HG03064 (cell line): Measurements from ENCODE around the gene USH1C.

Experiments
- ATAC-seq: cut with Tn5 transposase; IDR thresholded peaks from one replicate; pipeline ENCODE4 v1.9.1; 2021; ENCODE audit warnings: low read depth; ENCODE audit not compliant: unreplicated experiment

Gene USH1C

GRCh38 chr11:17550450-17551346 lies 6.5 kb upstream of the USH1C start:
- no peak for ATAC-seq

GRCh38 chr11:17548444-17548843 lies 4.2 kb upstream of the USH1C start:
- ATAC-seq = no peak

GRCh38 chr11:17547932-17548331 lies 3.7 kb upstream of the USH1C start:
- no peak for ATAC-seq

DNA sequence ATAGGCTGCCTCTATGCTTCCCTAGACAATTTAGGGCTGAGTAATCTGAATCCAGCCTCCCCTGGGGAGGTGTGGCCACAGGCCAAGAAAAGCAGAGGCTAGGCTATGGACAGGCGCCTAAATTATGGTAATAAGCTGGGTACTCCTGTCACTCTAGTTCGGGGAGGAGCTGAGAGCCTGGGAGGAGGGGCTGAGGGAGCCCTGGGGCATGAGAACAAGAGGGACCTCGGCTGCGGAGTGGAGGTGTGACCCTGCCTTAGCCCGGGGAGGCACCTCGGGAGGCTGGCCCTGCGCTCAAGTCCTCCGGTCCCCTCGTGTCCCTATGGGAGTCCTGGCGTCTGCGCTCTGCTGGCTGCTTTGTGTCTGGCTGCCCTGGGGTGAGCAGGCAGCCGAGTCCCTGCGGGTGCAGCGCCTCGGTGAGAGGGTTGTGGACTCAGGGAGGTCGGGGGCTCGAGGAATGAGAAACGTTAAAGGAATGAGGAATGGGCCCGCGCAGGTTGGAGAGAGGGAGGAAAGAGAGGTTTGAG lies 2.9 kb upstream of the USH1C start, which contains the start of gene OTOG:
OTOG (plus strand) TSS at position 209 of the 527 bp plus-strand sequence; CDS start at position 323, 114 bp downstream.
- ATAC-seq = no peak

GRCh38 chr11:17546240-17546639 lies 2.0 kb upstream of the USH1C start:
- no peak for ATAC-seq

- no peak for ATAC-seq
Observed at GRCh38 chr11:17543574-17544180, 539 bp downstream of the USH1C start.

GRCh38 chr11:17543041-17543440 lies 1.2 kb downstream of the USH1C start:
- no peak for ATAC-seq

- no peak for ATAC-seq
Observed at GRCh38 chr11:17542249-17542648, 2.0 kb downstream of the USH1C start.

GRCh38 chr11:17541330-17541885 lies 2.8 kb downstream of the USH1C start:
- no peak for ATAC-seq

DNA sequence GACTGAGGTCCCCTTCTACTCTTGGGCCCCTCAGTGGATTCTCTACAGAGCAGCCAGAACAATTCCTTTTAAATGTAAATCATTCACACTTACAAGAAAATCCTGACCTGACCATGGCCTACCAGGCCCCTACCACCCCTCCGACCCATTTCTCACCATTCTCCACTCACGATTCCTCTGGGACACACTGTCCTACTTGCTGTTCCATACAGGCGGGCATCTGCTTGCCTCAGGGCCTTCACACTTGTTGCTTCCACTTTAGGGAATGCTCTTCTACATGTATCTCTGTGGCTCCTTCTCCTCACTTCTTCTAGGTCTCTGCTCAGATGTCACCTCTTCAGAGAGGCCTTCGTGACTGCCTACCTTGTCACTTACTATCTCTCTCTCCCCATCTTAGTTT lies 3.4 kb downstream of the USH1C start:
- no peak for ATAC-seq

- ATAC-seq = no peak
Observed at GRCh38 chr11:17538731-17539130, 5.5 kb downstream of the USH1C start.

GRCh38 chr11:17538054-17538453 lies 6.2 kb downstream of the USH1C start:
- ATAC-seq = no peak

GRCh38 chr11:17537261-17537660 lies 7.0 kb downstream of the USH1C start:
- ATAC-seq = no peak

- ATAC-seq = no peak
Observed at GRCh38 chr11:17535488-17535887, 8.7 kb downstream of the USH1C start.

GRCh38 chr11:17533778-17534415 lies 10.3 kb downstream of the USH1C start:
- no peak for ATAC-seq

DNA sequence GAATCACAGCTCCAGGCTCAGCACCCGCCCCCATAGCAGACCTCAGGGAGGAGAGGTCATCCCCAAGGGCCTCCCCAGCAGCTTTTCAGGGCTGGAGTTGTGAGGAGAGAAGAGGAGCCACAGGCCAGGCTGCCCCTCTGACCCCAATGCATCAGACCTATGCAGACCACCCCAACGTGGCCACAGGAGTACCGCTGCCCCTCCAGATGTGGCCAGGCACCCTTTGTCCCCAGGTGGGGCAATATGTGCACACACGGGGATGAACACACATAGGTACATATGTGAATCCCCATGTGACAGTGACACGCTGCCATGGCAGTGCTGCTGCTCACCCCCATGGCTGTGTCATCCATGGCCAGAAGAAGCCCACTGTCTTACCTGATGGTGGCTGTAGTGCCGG lies 10.9 kb downstream of the USH1C start:
- ATAC-seq = no peak

- ATAC-seq = no peak
Observed at GRCh38 chr11:17532784-17533183, 11.4 kb downstream of the USH1C start.

- no peak for ATAC-seq
Observed at GRCh38 chr11:17531636-17532113, 12.5 kb downstream of the USH1C start.

DNA sequence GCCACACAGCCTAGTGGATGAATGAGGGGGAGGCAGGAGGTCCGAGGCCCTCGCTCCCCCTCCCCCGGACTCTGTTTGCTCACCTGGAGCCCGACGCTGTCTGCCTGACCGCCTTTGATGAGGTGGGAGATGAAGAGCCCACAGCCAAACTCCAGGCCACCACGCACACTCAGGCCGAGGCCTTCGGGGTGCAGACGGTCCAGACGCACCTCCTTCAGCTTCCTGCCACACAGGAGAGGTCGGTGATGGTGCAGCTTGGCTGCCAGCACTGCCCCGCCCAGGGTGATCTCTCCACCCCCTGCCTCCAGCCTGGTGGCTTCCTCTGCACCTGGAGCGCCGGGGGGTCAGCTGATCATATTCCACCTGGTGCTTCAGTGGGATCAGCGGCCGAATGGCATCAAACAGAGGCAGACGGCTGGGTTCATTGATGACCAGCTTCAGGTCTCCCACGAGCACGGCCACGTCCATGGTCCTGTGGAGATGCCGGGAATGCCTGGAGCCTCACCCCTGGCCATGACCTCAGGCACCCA lies 13.1 kb downstream of the USH1C start:
- ATAC-seq = no peak

DNA sequence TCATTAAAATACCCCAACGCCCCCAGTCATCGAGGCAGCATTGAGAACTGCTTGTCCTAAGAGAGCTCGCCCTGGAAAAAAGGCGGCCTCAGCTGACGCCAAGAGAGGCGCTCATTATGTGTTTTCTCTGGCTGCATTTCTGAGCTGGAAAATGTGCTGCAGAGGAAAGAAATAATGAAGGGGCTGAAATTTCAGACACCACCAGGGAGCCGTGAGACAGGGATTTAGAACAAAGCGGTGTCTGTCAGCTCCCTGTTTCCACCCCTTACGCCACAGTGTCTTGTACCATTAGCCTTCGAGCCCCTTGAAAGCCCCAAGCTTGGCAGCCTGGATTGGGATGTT lies 14.4 kb downstream of the USH1C start:
- ATAC-seq = no peak
